ENCODE results near the gene CACNA1C.

CACNA1C gene

DNA sequence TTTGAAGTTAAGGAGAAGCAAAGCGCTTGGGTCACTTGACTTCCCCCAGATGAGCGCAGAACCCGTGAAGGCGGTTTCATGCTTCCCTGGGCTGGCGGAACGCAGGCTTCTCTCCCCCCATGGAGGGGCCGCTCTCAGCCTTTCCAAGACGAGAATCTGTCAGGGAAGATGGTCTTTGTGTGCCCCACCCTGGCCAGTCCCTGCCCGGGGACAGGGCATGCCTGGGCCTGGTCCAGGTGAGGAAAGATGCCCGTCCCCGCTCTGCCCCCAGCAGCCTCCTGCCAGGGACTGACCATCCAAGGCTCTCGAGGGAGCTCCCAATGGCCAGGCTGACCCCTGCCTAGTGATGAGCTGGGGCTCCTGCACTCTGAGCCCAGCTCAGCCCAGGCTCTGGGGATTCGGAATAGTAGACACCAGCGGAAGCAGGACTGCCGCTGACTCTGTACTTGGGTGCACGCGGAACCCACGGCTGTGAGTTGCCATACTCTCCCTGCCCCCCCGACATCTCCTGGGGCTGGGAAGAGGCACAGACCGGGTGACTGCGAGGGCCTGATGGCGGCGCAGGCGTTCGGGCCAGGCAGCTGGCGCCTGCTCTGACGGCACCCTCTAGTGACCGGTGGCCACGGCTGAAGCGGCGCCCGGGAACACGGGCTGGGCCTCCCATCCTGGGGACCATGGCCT, 599.8 kb downstream of the CACNA1C start:
- no peak for DNase-seq

DNA sequence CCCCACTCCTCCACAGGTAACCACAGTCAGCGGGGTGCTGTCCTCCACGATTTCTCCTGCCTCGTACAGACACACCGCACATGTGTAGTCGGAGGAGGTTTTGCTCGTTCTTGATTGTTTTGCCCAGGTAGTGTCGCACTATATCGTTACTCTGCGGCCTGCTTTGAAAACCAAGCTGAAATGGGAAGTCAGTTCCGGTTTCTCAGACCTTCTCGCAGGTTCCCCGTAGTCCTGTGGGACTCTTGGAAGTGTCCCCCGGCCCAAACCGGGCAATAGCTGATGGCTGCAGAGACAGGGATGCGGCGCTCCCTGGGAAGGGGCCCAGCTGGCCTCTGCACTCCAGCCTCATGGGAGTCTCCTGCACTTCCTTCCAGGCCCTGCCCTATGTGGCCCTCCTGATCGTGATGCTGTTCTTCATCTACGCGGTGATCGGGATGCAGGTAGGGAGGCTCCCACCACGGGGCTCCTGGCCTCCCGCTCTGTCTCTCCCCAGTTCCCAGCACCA, 600.7 kb downstream of the CACNA1C start:
- no peak for DNase-seq

DNA sequence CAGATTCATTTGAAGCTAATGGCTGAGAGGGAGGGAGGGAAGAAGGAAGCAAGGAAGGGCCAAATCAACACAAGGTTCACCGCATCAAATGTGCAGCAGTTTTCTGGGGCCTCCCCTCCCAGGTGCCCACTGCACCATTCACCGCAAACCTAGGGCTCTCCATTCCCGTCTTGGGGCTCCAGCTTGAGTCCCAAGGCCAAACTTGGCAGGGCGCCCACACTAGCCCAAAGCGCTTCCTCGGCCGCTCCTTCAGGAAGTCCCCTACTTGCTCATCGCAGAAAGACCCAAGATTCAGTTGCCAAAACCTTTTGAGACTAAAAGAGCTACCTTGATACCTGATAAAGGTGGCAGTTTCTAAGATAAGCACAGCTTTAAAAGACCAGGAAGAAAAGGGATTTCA, 601.5 kb downstream of the CACNA1C start:
- DNase-seq, result no peak

DNA sequence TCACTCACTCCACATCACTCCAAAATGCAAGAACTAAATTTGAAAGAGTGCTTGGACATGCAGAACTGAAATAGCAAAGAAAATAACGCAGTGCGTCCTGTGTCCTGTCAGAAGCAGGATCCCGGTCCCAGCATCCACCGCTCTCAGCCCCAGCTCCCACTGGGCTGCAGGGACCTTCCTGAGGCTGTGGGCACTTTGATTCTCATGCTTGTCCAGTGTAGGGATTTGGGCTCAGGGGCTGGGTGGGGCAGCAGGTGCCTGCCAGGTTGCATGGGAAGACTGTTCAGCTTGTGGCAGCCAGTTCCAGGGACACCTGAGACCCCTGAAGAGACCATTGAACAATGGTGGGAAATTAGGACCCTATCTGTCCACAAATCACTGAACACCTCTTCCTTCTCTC, 602.0 kb downstream of the CACNA1C start:
- no peak for DNase-seq

DNA sequence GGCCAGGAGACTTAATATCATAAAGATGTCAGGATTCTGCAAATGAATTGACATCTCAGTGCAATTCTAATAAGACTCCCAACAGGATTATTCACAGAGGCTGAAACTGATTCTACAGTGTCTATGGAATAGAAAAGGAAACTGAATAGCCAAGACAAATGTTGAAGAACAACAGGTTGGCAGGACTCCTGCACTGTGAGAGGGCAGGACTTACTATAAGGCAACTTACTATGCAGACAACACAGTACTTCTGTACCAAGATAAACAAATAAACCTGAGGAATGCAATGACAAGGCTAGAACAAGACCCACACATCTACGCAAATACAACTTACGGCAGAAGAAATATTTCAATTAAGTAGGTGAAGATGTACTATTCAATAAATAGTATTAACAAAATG, 609.7 kb downstream of the CACNA1C start:
- DNase-seq, result no peak

DNA sequence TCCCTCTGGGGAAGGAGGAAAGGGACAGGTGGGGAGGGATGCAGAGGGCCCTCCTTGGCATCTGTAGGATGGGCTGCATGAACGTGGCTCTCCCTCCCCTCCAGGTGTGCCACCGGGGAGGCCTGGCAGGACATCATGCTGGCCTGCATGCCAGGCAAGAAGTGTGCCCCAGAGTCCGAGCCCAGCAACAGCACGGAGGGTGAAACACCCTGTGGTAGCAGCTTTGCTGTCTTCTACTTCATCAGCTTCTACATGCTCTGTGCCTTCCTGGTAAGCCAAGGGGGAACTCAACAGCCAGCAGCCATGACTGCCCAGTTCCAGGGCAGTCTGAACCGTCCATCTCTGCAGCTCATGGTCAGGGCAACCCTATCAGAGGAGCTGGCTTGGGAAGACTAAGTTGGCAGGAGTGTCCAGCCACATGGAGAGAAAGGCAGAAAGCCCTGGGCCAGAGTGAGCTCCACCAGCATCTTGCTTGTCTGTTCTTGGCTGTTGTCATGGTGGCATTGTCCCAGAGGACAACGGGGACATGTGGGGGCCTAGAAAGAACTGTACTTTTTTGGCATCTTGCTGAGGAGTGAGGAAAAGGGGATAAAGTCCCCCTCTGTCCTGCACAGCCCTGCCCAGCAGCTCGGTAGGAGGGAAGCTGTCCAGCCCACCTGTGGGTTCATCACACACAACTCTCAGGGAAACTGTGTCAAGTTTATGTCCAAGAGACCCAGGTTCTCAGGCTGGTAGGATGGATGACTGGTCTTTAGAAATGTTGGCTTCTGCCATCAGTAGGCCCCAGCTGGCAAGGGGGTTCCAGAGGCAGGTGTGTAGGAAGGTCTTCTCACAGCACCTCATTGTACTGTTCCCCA, 612.2 kb downstream of the CACNA1C start:
- DNase-seq, result no peak

DNA sequence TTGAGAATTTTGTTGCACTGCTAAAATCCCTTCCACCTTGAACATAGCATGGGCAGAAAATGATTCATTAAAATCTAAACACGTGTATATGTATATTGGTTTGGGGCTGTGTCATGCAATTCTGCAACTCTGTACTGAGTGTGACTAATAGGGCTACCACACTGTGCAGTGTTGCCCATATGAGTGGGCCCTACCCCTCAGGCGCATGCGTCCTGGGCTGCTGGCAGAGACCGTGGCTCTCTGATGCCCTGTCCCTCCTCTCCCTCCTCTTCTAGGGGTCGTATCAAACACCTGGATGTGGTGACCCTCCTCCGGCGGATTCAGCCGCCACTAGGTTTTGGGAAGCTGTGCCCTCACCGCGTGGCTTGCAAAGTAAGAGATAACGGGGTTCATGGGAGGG, 613.6 kb downstream of the CACNA1C start:
- no peak for DNase-seq

DNA sequence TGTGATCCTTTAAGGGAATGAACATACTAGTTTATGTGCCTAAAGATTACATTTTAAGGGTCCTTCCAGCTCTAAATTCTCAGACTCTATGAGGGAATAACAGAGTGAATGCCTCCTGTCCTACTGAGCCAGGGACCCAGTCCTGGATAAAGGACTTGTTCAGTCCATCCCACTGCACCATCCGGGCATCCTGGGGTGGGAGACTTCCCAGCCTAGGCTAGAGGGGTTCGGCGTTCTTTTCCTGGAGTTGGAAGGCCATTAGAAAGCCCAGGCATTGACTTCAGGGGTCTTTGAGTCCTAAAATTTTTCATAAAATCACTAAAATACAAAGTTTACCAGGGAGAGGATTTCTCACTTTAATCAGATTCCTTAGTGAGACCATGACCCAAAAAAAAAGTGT, 614.1 kb downstream of the CACNA1C start:
- DNase-seq, result no peak

DNA sequence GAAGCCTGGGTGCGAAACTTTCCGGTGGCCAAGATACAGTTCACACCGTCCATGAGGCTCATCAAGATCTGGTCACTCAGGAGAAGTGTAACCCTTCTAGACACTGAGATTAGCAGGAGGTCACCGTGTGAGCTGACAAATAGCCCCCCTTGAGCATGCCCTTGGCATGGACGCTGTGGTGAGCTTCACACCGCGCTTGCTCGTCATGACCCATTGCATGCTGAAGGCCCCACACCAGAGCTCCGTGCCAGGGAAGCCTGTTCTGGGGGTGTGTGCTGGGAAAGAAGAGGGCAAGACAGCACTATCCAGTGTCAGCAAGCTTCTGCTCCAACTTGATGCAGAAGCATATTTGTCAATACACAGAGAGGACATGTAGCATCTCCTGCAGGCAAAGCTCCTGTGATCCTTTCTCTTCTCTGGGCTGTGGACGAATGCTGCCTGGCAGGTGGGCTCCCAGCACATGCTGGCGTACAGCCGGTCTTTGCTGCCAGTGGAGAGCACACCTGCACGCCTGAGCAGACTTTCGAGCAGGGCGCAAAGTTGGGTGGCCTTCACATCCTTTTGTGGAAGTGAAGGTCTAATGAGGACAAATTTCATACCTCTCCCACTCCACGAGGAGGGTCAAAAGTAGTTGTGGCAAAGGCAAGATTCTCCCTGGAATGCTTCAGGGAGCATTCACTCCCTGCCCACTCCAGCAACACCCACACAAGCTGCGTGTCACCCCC, 615.1 kb downstream of the CACNA1C start:
- no peak for DNase-seq

DNA sequence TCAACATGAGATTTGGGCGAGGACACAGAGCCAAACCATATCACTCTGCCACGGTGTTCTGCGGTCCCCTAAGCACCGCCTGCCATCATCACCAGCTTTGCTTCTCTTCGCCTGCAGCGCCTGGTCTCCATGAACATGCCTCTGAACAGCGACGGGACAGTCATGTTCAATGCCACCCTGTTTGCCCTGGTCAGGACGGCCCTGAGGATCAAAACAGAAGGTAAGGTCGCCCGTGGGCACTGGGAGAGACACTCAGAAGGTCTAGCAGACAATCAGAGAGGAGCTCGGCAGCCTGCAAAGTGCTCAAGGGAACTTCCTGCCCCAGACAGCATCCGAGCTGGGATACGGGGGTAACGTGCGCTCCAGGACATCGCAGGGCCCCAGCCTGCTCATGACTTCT, 616.0 kb downstream of the CACNA1C start:
- no peak for DNase-seq

DNA sequence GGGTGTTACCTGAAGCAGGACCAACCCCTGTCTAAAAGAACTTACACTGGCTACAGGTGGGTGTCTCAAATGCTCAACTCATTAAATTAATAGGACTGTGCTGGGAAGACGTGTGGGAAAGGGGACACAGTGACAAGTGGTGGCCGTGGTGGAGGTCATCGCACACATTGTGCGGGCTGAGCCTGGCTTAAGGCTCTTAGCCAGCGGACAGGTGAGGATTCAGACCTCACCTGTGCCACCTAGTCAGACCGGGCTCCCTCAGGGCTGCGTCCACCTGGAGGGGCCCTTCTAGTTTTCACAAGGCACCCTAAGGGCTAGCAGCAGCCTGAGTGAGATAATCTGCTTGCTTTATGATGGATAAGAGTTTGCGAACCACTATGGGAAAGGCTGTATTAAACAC, 616.8 kb downstream of the CACNA1C start:
- no peak for DNase-seq

DNA sequence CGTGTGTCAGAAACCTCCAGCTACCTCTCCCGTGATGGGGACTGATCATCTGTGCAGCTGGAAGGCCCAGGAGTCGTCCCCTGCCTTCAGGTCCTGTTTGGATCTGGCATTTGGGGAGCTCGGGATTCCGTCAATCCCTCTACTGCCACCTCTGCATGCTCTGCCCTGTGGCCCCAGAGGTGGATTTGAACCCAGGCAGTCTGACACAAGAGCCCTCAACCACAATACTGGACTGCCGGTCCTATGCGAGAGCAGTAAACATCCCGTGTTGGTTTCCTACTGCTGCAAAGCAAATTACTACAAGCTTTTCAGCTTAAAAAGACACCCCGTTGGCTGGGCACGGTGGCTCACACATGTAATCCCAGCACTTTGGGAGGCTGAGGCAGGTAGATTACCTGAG, 620.1 kb downstream of the CACNA1C start:
- DNase-seq, result no peak

DNA sequence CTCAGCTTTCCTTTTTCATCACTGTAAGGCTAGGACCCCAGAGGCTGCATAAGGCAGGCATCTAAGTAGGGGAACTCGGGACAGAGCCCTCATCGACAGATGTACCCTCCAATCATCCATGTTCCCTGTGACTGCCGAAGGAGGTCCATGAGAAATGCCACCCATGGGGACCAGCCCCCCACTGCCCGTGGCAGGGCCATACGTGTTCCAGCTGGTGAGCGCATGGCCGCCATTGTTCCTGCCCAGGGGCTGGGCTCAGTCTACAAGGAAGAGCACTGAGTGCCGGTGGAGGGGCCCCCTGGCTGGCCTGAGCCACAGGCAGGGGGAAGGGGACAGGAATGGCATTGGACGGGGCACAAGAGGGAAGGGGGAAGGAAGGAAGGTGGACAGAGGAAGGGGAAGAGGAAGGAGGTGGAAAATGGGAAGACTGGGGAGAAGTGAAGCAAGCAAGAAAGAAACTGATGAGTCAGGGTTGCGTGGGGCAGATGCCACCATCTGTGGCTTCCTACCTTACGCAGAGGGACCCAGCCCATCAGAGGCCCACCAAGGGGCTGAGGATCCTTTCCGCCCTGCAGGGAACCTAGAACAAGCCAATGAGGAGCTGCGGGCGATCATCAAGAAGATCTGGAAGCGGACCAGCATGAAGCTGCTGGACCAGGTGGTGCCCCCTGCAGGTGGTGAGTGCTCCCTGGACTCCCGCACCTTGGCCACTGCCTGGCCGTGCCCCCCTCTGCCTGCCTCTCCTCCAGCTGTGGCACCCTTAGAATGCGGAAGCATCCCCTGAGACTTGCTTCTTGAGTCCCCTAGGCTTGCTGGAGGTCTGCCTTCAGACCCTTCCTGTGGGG, 621.4 kb downstream of the CACNA1C start:
- DNase-seq, result no peak

DNA sequence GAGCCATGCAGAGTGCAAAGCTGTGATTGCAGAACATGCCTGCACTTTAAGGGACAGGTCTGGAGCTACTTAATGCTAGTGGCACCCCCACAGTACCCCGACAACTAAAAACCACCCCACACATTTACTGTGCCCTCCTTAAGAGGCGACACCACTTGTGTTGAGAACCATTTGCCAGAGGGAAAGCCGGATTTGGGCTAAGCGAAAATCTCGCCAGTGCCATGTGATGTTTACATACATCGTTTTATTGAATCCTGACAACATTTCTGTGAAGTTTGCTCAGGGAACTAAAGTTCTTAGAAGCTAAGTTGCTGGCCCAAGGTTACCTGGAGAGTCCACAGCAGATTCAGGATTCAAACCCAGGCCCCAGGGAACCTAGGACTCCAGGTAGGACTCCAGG, 623.0 kb downstream of the CACNA1C start:
- no peak for DNase-seq

DNA sequence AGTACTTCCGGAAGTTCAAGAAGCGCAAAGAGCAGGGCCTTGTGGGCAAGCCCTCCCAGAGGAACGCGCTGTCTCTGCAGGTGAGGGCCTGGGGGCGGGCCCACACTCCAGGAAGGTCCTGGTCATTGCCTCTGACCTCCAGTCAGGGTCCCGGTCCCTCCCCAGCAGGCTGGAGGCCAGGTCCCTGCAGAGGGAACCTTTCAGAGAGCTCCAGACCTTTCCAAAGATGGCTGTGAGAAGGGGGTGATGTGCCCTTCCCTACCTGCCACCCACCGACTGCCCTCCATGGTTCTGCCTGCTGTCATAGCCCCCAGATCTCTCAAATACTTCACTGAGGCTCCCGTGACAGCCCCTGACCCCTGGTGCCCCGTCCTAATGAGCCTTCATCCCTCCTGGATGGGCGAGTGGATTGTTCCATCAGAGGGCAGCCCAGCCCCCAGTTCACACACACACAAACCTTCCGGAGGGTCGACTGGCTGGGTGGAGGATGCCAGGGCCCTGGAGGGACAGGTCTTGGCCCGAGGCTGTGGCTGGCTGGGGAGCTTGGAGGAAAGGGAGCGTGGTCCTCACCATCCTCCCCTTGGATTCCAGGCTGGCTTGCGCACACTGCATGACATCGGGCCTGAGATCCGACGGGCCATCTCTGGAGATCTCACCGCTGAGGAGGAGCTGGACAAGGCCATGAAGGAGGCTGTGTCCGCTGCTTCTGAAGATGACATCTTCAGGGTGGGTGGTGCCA, 624.5 kb downstream of the CACNA1C start:
- no peak for DNase-seq

DNA sequence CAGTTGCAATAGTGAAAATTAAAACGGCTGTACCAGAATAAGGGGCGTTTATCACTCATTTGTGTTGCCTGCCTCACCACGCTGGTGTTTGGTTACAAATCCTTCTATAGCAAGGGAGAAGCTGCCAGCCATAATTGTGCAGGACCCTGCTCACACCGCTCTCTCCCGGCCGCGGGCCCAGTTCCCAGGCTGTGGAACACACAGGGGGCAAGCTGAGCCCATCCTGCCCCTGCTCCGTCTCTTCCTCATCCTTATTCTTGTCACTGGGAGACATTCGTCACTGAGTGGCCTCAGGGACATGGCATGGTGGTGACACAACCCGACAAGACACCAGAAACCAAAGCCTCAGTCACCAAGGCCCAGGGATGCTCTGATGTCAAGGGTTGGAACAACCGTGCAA, 625.6 kb downstream of the CACNA1C start:
- no peak for DNase-seq

DNA sequence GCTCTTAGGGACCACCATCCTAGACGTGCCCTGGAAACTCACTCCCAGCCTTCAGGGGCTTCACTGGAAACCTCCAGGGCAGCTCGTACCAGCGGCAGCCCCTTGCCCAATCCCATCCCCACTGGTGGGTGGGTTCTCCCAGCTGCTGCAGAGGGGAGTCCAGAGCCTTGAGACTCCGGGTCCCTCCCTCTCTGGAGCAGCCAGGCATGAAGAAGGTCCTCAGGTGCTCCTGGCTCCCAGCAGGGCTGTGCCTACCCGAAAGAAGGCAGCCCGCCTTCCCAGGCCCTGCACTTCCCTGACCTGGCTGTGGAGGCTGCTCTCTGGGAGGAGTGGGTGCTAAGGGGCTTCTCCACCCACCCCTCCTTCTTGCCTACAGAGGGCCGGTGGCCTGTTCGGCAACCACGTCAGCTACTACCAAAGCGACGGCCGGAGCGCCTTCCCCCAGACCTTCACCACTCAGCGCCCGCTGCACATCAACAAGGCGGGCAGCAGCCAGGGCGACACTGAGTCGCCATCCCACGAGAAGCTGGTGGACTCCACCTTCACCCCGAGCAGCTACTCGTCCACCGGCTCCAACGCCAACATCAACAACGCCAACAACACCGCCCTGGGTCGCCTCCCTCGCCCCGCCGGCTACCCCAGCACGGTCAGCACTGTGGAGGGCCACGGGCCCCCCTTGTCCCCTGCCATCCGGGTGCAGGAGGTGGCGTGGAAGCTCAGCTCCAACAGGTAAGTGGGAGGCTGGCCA, 626.5 kb downstream of the CACNA1C start:
- DNase-seq, result no peak

DNA sequence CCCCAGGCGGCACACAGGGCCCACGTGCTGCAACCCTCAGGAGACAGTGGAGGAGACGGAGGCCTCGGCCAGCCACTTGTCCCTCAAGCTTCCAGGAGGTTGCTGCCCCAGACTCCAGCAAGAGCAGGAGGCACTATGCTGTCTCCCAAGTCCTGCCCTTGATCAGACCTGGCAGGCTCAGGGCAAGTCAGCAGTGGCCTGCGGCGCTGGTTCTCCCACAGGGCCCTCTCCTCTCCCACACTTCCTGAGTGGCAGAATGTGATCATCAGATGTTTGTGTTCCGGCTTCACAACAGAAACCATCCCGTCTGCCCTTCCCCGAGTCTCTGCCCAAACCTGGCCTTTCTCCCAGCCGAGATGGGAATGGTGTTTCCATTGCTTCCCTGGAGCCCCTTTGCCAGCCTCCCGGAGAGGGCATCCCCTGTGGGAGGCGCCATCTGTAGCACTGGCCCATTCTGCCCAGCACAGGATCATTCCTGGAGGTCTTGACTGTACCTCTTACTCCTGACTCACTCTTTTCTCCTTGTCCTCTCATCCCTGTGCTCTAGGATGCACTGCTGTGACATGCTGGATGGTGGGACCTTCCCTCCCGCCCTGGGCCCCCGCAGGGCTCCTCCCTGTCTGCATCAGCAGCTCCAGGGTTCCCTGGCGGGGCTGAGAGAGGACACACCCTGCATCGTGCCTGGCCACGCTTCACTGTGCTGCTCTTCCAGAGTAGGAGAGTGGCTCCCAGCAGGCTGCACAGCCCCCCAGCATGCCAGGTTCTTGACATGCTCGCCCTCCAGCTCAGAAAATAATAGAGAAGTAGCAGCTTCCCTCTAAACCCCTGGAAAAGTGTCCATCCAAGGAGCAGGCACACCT, 627.3 kb downstream of the CACNA1C start:
- no peak for DNase-seq

DNA sequence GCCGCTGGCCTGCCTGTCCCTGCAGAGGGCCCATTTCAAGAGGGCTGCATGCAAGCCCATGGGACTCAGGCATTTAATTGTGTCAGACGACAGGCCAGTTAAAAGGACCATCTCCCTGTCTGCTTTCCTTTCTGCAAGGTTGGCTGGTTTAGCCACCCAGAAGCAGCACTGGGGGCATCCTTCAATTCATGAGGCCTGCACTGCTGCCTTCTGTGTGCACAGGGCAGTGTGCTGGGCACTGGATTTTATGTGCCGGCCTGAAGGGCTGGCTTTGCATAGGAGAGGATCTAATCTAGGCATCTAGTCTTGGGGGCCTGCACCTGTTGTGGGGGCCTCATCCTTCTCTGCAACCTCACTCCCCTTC, 627.9 kb downstream of the CACNA1C start:
- no peak for DNase-seq
